Spleen (tissue), 7 donors: ENCODE data around the gene CNNM2.

ENCODE experiments used
- CTCF ChIP-seq, 11 experiments: fragments of 200-600 bp in 7 of 11; fragments of 450-650 bp in 4 of 11; sonication (generic) in 4 of 11; IDR thresholded peaks in 8 of 11; conservative IDR thresholded peaks in 3 of 11; 1 replicate in 7 of 11; 2 replicates in 4 of 11; pipeline versions ENCODE4 v1.4.0 to v1.8.0; 2016 to 2021; ENCODE audit warnings: antibody characterized with exemption in 11 of 11, inconsistent platforms in 4 of 11, mild to moderate bottlenecking in 1 of 11
- POLR2A ChIP-seq, 3 donors: fragments of 450-650 bp; IDR thresholded peaks; one replicate each; pipeline ENCODE4 v1.5.1; 2017; ENCODE audit warnings: antibody characterized with exemption in 3 of 3, mild to moderate bottlenecking in 1 of 3
- POLR2AphosphoS5 ChIP-seq, 3 donors: sonication (generic); formaldehyde crosslinking; IDR thresholded peaks; one replicate each; pipeline ENCODE4 v1.5.1; 2017; ENCODE audit warnings: antibody characterized with exemption in 3 of 3
- donor health status: DM: no; HTN: no; CAD: no; lungs with moderate emphysema.
- donor health status: DM: no; HTN: no; CAD: no.
- donor health status: DM: no; HTN: no; CAD: no.

GRCh38 chr10:103105462-103105861 lies 187.4 kb downstream of the CNNM2 start:
- TF ChIP-seq POLR2AphosphoS5 (IDR thresholded peaks at IDR 0.05) (no peak), CTCF (IDR thresholded peaks at IDR 0.05 in 8 of 11, conservative IDR thresholded peaks at IDR 0.05 in 3 of 11) (no peak), POLR2A (IDR thresholded peaks at IDR 0.05) (no peak)
